Measurements from ENCODE around the gene KCND3.

GRCh38 chr1:111875640-111876039 lies 113.8 kb downstream of the KCND3 start:
- TF ChIP-seq CTCF (conservative IDR thresholded peaks at IDR 0.05; ENCODE audit: low read depth, low read length): no peak
- no peak for TF ChIP-seq POLR2A (IDR thresholded peaks at IDR 0.05; ENCODE audit: low read depth, low read length)
- no peak for TF ChIP-seq CEBPB (IDR thresholded peaks at IDR 0.05; ENCODE audit: low read depth, low read length)

Data from IMR-90 (cell line).